Measurements from ENCODE around the gene TTLL4. TPM values are rescaled to one million over a fixed set of nuclear protein-coding genes. Genes with fewer than 3 reads are reported as not detected.

Gene TTLL4
- total and polyA plus RNA-seq, 2 donors (not counting 1 experiment from before 2014, with no cell fraction given) = 21.2 to 33.8 TPM

DNA sequence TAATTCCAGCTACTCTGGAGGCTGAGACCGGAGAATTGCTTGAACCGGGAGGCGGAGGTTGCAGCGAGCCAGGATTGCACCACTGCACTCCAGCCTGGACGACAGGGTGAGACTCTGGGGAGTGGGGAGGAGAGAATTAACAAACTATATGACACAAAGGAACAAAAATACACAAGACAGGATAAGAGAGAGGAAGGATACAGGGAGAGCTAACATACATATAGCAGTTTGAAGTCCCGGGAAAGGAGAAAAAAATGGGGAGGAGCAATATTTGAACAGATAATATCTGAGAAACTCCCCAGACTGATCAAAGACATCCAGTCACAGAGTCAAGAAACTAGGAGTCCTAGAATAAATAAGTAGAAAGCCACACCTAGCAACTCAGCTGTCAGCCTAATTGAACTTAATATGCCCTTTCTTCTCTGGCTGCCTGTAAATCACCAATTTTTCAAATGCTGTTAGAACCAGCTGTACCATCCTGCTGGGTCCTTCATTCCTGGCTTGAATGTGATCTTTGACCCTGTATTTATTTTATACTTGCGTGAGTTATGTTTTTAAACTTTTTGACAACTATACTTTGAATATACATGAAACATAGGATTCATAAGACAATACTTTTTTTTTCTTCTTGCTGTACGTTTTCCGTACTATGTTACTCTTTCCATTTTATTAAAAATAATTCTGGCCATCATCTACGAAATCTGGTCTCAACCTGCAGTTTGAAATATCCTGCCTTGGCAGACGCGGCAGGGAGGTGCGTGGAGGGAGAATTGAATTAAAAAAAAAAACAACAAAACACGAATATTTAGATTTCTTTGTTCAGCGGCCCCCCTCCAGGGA is 70.4 kb downstream of the TTLL4 start:
- H3K27me3 Mint-ChIP-seq = peaks cover 54% of the 10 kb centered on the region
- Histone ChIP-seq H3K9me3 (ENCODE audit: control extremely low read depth in 1 of 3, control insufficient read depth in 2 of 3, insufficient read depth in 1 of 3, low read length in 2 of 3) (peaks cover 0 to 21% (median 9%) of the 10 kb centered on the region in 3 donors), H3K27me3 (replicated peaks in 1 of 4; ENCODE audit: control extremely low read depth in 1 of 4, control insufficient read depth in 3 of 4, insufficient read depth in 4 of 4, low read length in 3 of 4) (peaks cover 0 to 39% (median 16%) of the 10 kb centered on the region in 4 experiments), H2AFZ (ENCODE audit: insufficient read depth, low read depth, low read length, poor library complexity, severe bottlenecking) (no peak overlapping the region), H3K4me1 (ENCODE audit: control insufficient read depth in 2 of 2, insufficient read depth in 2 of 2, low read length in 2 of 2) (peaks cover 6 to 11% of the 10 kb centered on the region in 2 donors), H3K4me3 (ENCODE audit: control extremely low read depth in 1 of 5, extremely low read depth in 1 of 5, insufficient read depth in 1 of 5, low read depth in 2 of 5, low read length in 4 of 5) (no peak overlapping the region), H3K36me3 (replicated peaks in 1 of 2; ENCODE audit: control extremely low read depth in 1 of 2, control insufficient read depth in 1 of 2, extremely low read depth in 1 of 2, insufficient read depth in 2 of 2, low read length in 1 of 2) (no peaks in the 10 kb centered on the region), H4K20me1 (ENCODE audit: control insufficient read depth, insufficient read depth, low read length, poor library complexity, severe bottlenecking) (no peaks in the 10 kb centered on the region), H3K4me2 (replicated peaks; ENCODE audit: low read depth, low read length, poor library complexity, severe bottlenecking) (peak overlapping the region; percentile 51), H3K9ac (ENCODE audit: low read length) (no peak overlapping the region), H3K79me2 (ENCODE audit: control insufficient read depth, insufficient read depth, low read length) (no peaks in the 10 kb centered on the region), H3K27ac (ENCODE audit: low read length in 2 of 2) (no peak overlapping the region)
- WGBS (ENCODE audit: insufficient coverage) = 60% methylated on average over 4 of the region's 15 CpGs
- H3K4me3 Mint-ChIP-seq = no peak overlapping the region
- peaks cover 6% of the 10 kb centered on the region for H3K4me1 Mint-ChIP-seq
- TF ChIP-seq, protein P1, sequence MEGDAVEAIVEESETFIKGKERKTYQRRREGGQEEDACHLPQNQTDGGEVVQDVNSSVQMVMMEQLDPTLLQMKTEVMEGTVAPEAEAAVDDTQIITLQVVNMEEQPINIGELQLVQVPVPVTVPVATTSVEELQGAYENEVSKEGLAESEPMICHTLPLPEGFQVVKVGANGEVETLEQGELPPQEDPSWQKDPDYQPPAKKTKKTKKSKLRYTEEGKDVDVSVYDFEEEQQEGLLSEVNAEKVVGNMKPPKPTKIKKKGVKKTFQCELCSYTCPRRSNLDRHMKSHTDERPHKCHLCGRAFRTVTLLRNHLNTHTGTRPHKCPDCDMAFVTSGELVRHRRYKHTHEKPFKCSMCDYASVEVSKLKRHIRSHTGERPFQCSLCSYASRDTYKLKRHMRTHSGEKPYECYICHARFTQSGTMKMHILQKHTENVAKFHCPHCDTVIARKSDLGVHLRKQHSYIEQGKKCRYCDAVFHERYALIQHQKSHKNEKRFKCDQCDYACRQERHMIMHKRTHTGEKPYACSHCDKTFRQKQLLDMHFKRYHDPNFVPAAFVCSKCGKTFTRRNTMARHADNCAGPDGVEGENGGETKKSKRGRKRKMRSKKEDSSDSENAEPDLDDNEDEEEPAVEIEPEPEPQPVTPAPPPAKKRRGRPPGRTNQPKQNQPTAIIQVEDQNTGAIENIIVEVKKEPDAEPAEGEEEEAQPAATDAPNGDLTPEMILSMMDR (IDR thresholded peaks at IDR 0.05) = no peak
- TF ChIP-seq EZH2 (IDR thresholded peaks at IDR 0.05; ENCODE audit: borderline replicate concordance, insufficient read depth, low read depth, low read length, poor library complexity, severe bottlenecking) = no peak
- CTCF ChIA-PET = no interaction called here
- H3K27ac Mint-ChIP-seq = no peak overlapping the region
- peaks cover 9% of the 10 kb centered on the region for H3K9me3 Mint-ChIP-seq (ENCODE audit: insufficient read depth)
- intact Hi-C loops (cut with micrococcal nuclease) = no loop called here
- no peak for DNase-seq
- POLR2A ChIA-PET = no interaction called here
- ATAC-seq (ENCODE audit: low read depth) = no peak
